GM19035 (cell line): ENCODE measurements around the gene SEL1L2.

Experiments
- ATAC-seq: cut with Tn5 transposase; IDR thresholded peaks from one replicate; pipeline ENCODE4 v1.9.1; 2021; ENCODE audit not compliant: unreplicated experiment

SEL1L2 gene

GRCh38 chr20:13821876-13822275 lies 168.5 kb downstream of the SEL1L2 start:
- ATAC-seq, result no peak

- ATAC-seq, result peak; percentile 88
Measured at GRCh38 chr20:13819885-13820645, 170.3 kb downstream of the SEL1L2 start.

- no peak for ATAC-seq
Measured at GRCh38 chr20:13817342-13817741, 173.1 kb downstream of the SEL1L2 start.

- no peak for ATAC-seq
Measured at GRCh38 chr20:13816757-13817156, 173.7 kb downstream of the SEL1L2 start.

- no peak for ATAC-seq
Measured at GRCh38 chr20:13814672-13815071, 175.7 kb downstream of the SEL1L2 start.

GRCh38 chr20:13813910-13814309 lies 176.5 kb downstream of the SEL1L2 start:
- no peak for ATAC-seq

- ATAC-seq, result no peak
Measured at GRCh38 chr20:13810446-13810845, 180.0 kb downstream of the SEL1L2 start.

- ATAC-seq, result no peak
Measured at GRCh38 chr20:13809855-13810254, 180.6 kb downstream of the SEL1L2 start.

- no peak for ATAC-seq
Measured at GRCh38 chr20:13809373-13809772, 181.0 kb downstream of the SEL1L2 start.

- no peak for ATAC-seq
Measured at GRCh38 chr20:13800728-13801134, 189.7 kb downstream of the SEL1L2 start.

GRCh38 chr20:13799974-13800373 lies 190.4 kb downstream of the SEL1L2 start:
- no peak for ATAC-seq
